HFFc6 (cell line): ENCODE data around the gene ATP6V1G3. TPM values are rescaled to one million over a fixed set of nuclear protein-coding genes. Genes with fewer than 3 reads are reported as not detected.

Experiments used
- DNase-seq: peaks from one replicate; pipeline ENCODE4 v3.0.0-alpha.2; 2018
- H3K27ac Mint-ChIP-seq: 2 replicates; pipeline ENCODE4 v1.8.0; 2020; ENCODE audit warnings: mild to moderate bottlenecking, mixed read lengths
- H3K27me3 Mint-ChIP-seq: 2 replicates; pipeline ENCODE4 v1.8.0; 2021; ENCODE audit warnings: mild to moderate bottlenecking, moderate library complexity, mixed read lengths; ENCODE audit not compliant: insufficient read depth
- H3K36me3 Mint-ChIP-seq: 2 replicates; pipeline ENCODE4 v1.8.0; 2021; ENCODE audit warnings: low read depth, mixed read lengths
- H3K4me1 Mint-ChIP-seq: 2 replicates; pipeline ENCODE4 v1.8.0; 2020; ENCODE audit warnings: low read depth, mixed read lengths
- H3K4me3 Mint-ChIP-seq: 2 replicates; pipeline ENCODE4 v1.8.0; 2020; ENCODE audit warnings: mild to moderate bottlenecking, moderate library complexity, mixed read lengths
- H3K9me3 Mint-ChIP-seq: 2 replicates; pipeline ENCODE4 v1.8.0; 2020; ENCODE audit warnings: mild to moderate bottlenecking, mixed read lengths
- CTCF ChIP-seq: fragments of 200-600 bp; sonication (generic); IDR thresholded peaks from 2 replicates; pipeline ENCODE4 v1.5.0; 2021; ENCODE audit warnings: antibody characterized with exemption, mild to moderate bottlenecking
- total RNA-seq, 6 experiments: library from RNA; stranded (reverse); fragmentation: NEBNext Ultra II Directional; extraction: Animal tissue kit (Norgen Biotek cat#: 25700); gene quantifications; 2 replicates in 1 of 6; 3 replicates in 5 of 6; pipeline ENCODE4 v1.2.3, GENCODE V29; 2021

Gene ATP6V1G3
- total RNA-seq, 6 experiments from 2014 or later, result 0.76 to 1.9 (median 0.95) TPM

- TF ChIP-seq CTCF, result no peak
- H3K9me3 Mint-ChIP-seq, result peaks cover 19% of the 10 kb centered on the region
- peak overlapping the region; percentile 66 for H3K27ac Mint-ChIP-seq
- peaks cover 71% of the 10 kb centered on the region for H3K4me1 Mint-ChIP-seq
- no peaks in the 10 kb centered on the region for H3K27me3 Mint-ChIP-seq
- H3K4me3 Mint-ChIP-seq, result no peak overlapping the region
- peaks cover 35% of the 10 kb centered on the region for H3K36me3 Mint-ChIP-seq
- DNase-seq, result peak; percentile 43
Measured at GRCh38 chr1:198499588-198499987, 40.9 kb downstream of the ATP6V1G3 start.

GRCh38 chr1:198498881-198499280, 41.6 kb downstream of the ATP6V1G3 start:
- Mint-ChIP-seq H3K27ac (peak overlapping the region; percentile 93), H3K4me3 (no peak overlapping the region)
- DNase-seq, result no peak

GRCh38 chr1:198498103-198498385, 42.4 kb downstream of the ATP6V1G3 start:
- no peaks in the 10 kb centered on the region for H3K27me3 Mint-ChIP-seq
- no peak overlapping the region for H3K4me3 Mint-ChIP-seq
- peaks cover 7% of the 10 kb centered on the region for H3K9me3 Mint-ChIP-seq
- H3K4me1 Mint-ChIP-seq, result peaks cover 80% of the 10 kb centered on the region
- peaks cover 30% of the 10 kb centered on the region for H3K36me3 Mint-ChIP-seq
- no peak for TF ChIP-seq CTCF
- peak overlapping the region; percentile 93 for H3K27ac Mint-ChIP-seq
- DNase-seq, result no peak

More at GRCh38 chr1:198498881-198499280, 41.6 kb downstream of the ATP6V1G3 start:
- no peak for TF ChIP-seq CTCF
- Mint-ChIP-seq H3K36me3 (peaks cover 34% of the 10 kb centered on the region), H3K9me3 (peaks cover 15% of the 10 kb centered on the region), H3K27me3 (no peaks in the 10 kb centered on the region), H3K4me1 (peaks cover 72% of the 10 kb centered on the region)

- Mint-ChIP-seq H3K4me3 (peak overlapping the region; percentile 35), H3K9me3 (peaks cover 5% of the 10 kb centered on the region; the same call in 1 of the 2 replicates), H3K4me1 (peaks cover 86% of the 10 kb centered on the region), H3K27ac (peak overlapping the region; percentile 93), H3K27me3 (no peaks in the 10 kb centered on the region), H3K36me3 (peaks cover 24% of the 10 kb centered on the region)
- peak; percentile 32 for DNase-seq
- TF ChIP-seq CTCF, result no peak
Measured at GRCh38 chr1:198497326-198498102, 43.0 kb downstream of the ATP6V1G3 start.

- H3K27me3 Mint-ChIP-seq, result no peaks in the 10 kb centered on the region
- peak overlapping the region; percentile 93 for H3K27ac Mint-ChIP-seq
- TF ChIP-seq CTCF, result no peak
- DNase-seq, result peak; percentile 45
- H3K36me3 Mint-ChIP-seq, result peaks cover 18% of the 10 kb centered on the region
- H3K4me3 Mint-ChIP-seq, result peak overlapping the region; percentile 69
- H3K9me3 Mint-ChIP-seq, result peaks cover 5% of the 10 kb centered on the region; the same call in 1 of the 2 replicates
- H3K4me1 Mint-ChIP-seq, result peaks cover 90% of the 10 kb centered on the region
Measured at GRCh38 chr1:198496216-198497143, 44.0 kb downstream of the ATP6V1G3 start.
